Loucy (cell line): ENCODE results near the gene OR2W3.

Experiments used
- H2AFZ ChIP-seq: fragments of 200-600 bp; sonication (generic); 2 replicates; pipeline ENCODE4 v1.6.0; 2016; ENCODE audit warnings: antibody characterized with exemption, mild to moderate bottlenecking, low read length, moderate library complexity
- H3F3A ChIP-seq: fragments of 200-600 bp; 2 replicates; pipeline ENCODE4 v1.6.0; 2016; ENCODE audit warnings: antibody characterized with exemption, low read depth, mild to moderate bottlenecking
- H3K27me3 ChIP-seq: fragments of 200-600 bp; sonication (generic); 2 replicates; pipeline ENCODE4 v1.6.1; 2014; ENCODE audit warnings: low read length, mild to moderate bottlenecking; ENCODE audit not compliant: insufficient read depth, poor library complexity, severe bottlenecking
- H3K36me3 ChIP-seq: fragments of 200-600 bp; sonication (generic); 2 replicates; pipeline ENCODE4 v1.6.1; 2016; ENCODE audit warnings: low read length; ENCODE audit not compliant: insufficient read depth
- H3K4me1 ChIP-seq: fragments of 200-600 bp; sonication (generic); 2 replicates; pipeline ENCODE4 v1.5.1; 2014; ENCODE audit warnings: low read length, mild to moderate bottlenecking; ENCODE audit not compliant: insufficient read depth, poor library complexity, severe bottlenecking
- H3K4me2 ChIP-seq: fragments of 200-600 bp; sonication (generic); 2 replicates; pipeline ENCODE4 v1.6.0; 2014; ENCODE audit warnings: antibody characterized with exemption, low read length, low read depth, mild to moderate bottlenecking; ENCODE audit not compliant: poor library complexity, severe bottlenecking
- H3K4me3 ChIP-seq: fragments of 200-600 bp; sonication (generic); 2 replicates; pipeline ENCODE4 v1.5.1; 2014; ENCODE audit warnings: low read length, mild to moderate bottlenecking, mixed read lengths; ENCODE audit not compliant: poor library complexity, severe bottlenecking
- H3K79me2 ChIP-seq: fragments of 200-600 bp; sonication (generic); 2 replicates; pipeline ENCODE4 v1.6.1; 2014; ENCODE audit warnings: low read length; ENCODE audit not compliant: insufficient read depth
- H3K9ac ChIP-seq: fragments of 200-600 bp; sonication (generic); 2 replicates; pipeline ENCODE4 v1.6.0; 2014; ENCODE audit warnings: mild to moderate bottlenecking, low read depth, low read length, moderate library complexity; ENCODE audit not compliant: poor library complexity, severe bottlenecking
- H3K9me2 ChIP-seq: fragments of 200-600 bp; sonication (generic); replicated peaks from 2 replicates; pipeline ENCODE4 v1.6.1; 2016; ENCODE audit warnings: low read depth, low read length, mixed read lengths
- H3K9me3 ChIP-seq: fragments of 200-600 bp; sonication (generic); 2 replicates; pipeline ENCODE4 v1.6.1; 2014; ENCODE audit warnings: mild to moderate bottlenecking, antibody characterized with exemption, low read length, low read depth; ENCODE audit not compliant: insufficient read depth
- H4K20me1 ChIP-seq: fragments of 200-600 bp; sonication (generic); 2 replicates; pipeline ENCODE4 v1.6.0; 2014; ENCODE audit warnings: antibody characterized with exemption, low read length, mild to moderate bottlenecking; ENCODE audit not compliant: insufficient read depth, poor library complexity, severe bottlenecking
- CTCF ChIP-seq: fragments of 200-600 bp; sonication (generic); conservative IDR thresholded peaks from 2 replicates; pipeline ENCODE4 v1.5.1; 2014; ENCODE audit warnings: mild to moderate bottlenecking, antibody characterized with exemption, low read length
- EZH2phosphoT487 ChIP-seq: fragments of 200-600 bp; IDR thresholded peaks from 2 replicates; pipeline ENCODE4 v1.6.1; 2018; ENCODE audit warnings: antibody characterized with exemption, mild to moderate bottlenecking, moderate library complexity, borderline replicate concordance

The OR2W3 gene

GRCh38 chr1:247857985-247858619 lies 37.3 kb upstream of the OR2W3 start:
- Histone ChIP-seq H3K9ac (no peak overlapping the region), H2AFZ (no peak overlapping the region), H3K9me3 (no peaks in the 10 kb centered on the region), H3K79me2 (no peaks in the 10 kb centered on the region), H3K36me3 (no peaks in the 10 kb centered on the region), H3K4me3 (no peak overlapping the region), H3K27me3 (no peaks in the 10 kb centered on the region), H4K20me1 (no peaks in the 10 kb centered on the region), H3K9me2 (no peaks in the 10 kb centered on the region), H3K4me2 (no peak overlapping the region), H3F3A (no peaks in the 10 kb centered on the region), H3K4me1 (no peaks in the 10 kb centered on the region)
- TF ChIP-seq EZH2phosphoT487: no peak
- no peak for TF ChIP-seq CTCF

GRCh38 chr1:247862756-247863155 lies 32.6 kb upstream of the OR2W3 start:
- Histone ChIP-seq H3K27me3 (no peaks in the 10 kb centered on the region), H3K4me1 (no peaks in the 10 kb centered on the region), H3K4me2 (no peak overlapping the region), H4K20me1 (no peaks in the 10 kb centered on the region), H3K9me2 (no peaks in the 10 kb centered on the region), H3K9ac (no peak overlapping the region), H3K4me3 (no peak overlapping the region), H3K79me2 (no peaks in the 10 kb centered on the region), H3K9me3 (no peaks in the 10 kb centered on the region), H2AFZ (no peak overlapping the region), H3F3A (no peaks in the 10 kb centered on the region), H3K36me3 (no peaks in the 10 kb centered on the region)
- TF ChIP-seq EZH2phosphoT487 (no peak), CTCF (no peak)

- Histone ChIP-seq H4K20me1 (no peaks in the 10 kb centered on the region), H3F3A (no peaks in the 10 kb centered on the region), H2AFZ (no peak overlapping the region), H3K4me2 (no peak overlapping the region), H3K36me3 (no peaks in the 10 kb centered on the region), H3K4me3 (no peak overlapping the region), H3K9me3 (no peaks in the 10 kb centered on the region), H3K4me1 (no peaks in the 10 kb centered on the region), H3K9me2 (no peaks in the 10 kb centered on the region), H3K79me2 (no peaks in the 10 kb centered on the region), H3K27me3 (no peaks in the 10 kb centered on the region), H3K9ac (no peak overlapping the region)
- TF ChIP-seq EZH2phosphoT487 (no peak), CTCF (no peak)
Observed at GRCh38 chr1:247864644-247865043, 30.7 kb upstream of the OR2W3 start.
